GM21515 (cell line): ENCODE results near the gene TYMP.

Experiments
- ATAC-seq: cut with Tn5 transposase; IDR thresholded peaks from one replicate; pipeline ENCODE4 v1.9.1; 2021; ENCODE audit not compliant: unreplicated experiment

TYMP gene

DNA sequence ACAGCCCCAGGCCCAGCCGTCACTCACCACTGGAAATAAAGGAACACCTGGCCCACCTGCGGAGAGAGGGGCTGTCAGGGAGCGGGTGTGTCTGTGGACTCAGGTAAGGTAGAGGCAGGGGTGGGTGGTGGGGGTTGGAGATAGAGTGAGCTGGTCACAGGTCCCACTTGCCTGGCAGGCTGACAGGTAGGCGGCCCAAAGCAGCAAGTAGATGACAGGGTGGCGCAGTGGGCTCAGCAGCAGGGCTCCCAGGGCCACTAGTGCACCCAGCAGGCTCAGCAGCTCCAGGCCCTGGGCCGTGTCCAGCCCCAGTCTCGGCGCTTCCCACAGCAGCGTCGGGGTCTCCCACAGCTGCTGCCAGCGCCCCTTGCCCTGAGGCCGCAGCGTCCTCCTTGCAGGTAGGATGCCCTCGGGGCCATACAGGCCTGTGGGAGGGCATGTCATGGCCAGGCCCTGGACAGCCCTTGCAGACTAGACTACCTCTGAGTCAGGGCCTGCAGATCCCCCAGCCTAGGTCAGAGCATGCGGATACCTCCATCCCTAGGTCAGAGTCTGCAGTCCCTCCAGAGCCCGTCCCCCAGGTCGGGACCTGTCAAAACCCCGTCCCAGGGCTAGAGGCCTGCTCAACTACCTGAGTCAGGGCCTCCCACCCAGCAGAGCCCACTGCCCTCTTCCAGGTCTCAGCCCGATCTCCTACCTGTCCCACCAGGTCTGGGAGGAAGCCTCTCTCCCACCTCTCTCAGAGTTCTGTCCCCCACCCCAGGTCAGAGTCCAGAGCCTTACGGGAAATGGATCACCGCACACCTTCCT, 23.0 kb downstream of the TYMP start:
- ATAC-seq = no peak

DNA sequence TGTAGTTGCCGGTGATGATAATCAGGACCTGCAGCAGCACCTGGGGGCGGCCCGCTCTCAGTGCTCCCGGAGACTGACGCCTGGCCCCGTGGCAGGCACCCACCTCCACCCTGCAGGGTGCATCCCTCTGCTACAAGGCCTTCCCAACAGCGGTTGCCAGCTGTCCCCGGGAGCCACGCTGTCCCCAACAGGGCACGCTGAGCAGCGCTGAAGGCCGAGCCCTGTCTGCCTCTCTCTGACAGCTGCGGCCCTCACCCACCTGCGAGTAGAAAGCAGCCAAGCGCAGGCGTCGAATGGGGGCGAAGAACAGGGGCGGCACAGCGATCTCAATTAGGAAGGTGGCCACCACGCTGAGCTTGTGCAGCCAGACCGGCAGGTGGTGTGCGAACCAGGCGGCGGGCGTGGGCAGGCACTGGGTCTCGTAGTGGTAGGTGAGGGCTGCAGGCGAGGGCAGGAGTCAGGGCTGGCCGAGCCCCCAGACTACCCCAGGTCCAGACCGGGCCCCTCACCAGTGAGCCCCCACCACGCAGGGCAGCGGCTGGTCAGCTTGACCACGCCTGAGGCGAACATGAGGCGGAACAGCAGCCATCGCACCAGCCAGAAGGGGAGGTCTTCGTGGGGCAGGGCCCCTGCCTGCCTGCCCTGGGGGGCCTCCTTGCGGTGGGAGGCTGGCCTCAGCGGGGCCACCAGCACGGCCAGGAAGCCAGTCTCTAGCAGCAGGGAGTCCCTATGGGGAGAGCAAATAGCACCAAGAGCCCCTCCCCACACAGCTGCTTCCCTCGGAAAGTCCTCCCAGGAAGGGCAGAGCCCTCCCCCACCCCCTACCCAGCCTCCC, 23.8 kb downstream of the TYMP start:
- no peak for ATAC-seq

DNA sequence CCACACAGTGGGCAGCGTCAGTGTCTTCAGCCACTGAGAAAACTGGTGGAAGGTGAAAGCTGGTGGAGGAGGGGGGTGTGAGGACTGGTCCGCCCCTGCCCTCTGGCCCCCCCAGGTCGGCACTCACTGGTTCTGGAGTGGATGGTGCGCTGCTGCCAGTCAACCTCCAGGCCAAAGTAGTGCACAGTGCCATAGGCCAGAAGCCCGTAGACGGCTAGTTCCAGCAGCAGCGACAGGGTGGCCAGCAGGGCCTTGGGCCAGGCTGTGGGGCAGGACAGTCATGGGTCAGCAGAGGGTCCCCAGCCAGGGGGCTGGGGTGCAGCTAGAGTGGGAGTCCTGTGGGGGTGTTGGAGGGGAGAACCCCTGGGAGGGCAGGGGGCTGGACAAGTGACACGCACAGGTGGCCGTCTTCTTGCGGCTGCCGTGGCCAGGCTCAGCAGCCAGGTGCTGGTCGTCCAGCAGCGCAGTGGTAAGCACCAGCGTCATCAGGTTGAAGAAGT, 24.5 kb downstream of the TYMP start:
- ATAC-seq = no peak

DNA sequence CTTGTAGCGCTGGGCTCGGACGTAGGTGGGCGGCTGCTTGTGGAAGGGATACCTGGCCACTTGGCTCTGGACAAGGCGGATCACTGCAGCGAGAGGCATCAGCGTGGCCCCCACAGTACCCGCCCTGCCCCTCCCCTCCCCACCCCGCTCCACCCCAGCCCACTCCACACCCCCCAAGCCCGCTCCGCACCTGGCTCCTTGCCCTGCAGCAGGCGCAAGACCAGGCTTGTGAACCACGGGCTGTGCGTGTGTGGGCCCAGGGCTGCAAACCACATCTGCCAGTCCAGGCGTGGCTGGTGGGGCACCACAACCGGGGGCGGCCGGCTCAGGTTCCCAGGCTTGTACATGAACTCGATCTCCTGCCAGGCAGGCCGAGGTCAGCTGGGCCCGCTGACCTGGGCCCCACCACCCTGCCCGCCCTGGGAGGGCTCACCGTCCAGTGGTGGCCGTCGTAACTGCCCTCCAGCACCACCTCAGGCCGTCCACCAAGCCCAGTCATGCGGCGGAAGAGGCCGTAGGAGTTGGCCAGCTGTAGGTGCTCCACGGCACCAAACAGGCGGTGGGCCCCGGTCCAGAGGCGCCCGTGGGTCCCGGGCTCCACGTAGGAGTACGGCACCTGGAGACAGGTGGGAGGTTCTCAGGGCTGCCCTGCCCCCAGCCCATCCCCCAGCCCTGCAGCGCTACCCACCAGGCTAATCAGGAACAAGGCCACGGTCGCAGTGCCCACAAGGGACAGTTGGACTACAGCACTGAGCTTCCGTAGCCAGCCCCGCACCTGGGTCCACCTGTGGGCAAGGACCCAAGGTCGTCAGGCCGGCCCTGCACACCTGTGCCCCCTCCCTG, 25.2 kb downstream of the TYMP start:
- no peak for ATAC-seq

DNA sequence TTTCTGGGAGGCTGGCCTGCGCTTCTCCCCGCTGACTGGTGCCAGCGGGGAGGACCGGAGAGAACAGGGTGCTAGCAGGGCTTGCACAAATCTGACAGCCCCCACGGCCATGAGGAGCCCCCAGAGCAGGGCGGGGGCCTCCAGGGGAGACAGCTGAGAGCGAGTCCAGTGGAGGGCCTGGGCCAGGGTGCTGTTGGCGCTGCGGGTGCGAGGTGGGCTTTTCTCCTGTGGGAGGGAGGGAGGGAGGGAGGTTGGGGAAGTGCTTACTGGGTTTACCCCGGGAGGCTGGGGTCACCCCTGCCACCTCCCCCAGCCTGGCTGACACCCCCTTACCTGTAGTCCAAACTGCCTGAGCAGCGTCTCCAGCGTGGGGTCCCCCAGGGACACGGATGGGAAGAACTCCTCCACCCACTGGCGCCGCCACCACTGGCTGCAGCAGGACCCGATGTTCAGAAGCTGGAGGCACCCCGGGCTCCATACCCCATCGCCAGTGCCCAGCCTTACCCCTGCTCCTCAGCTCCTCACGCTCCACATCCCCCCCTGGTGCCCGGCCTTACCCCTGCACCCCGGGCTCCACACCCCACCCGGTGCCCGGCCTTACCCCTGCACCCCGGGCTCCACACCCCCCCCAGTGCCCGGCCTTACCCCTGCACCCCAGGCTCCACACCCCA, 26.2 kb downstream of the TYMP start:
- ATAC-seq = no peak

DNA sequence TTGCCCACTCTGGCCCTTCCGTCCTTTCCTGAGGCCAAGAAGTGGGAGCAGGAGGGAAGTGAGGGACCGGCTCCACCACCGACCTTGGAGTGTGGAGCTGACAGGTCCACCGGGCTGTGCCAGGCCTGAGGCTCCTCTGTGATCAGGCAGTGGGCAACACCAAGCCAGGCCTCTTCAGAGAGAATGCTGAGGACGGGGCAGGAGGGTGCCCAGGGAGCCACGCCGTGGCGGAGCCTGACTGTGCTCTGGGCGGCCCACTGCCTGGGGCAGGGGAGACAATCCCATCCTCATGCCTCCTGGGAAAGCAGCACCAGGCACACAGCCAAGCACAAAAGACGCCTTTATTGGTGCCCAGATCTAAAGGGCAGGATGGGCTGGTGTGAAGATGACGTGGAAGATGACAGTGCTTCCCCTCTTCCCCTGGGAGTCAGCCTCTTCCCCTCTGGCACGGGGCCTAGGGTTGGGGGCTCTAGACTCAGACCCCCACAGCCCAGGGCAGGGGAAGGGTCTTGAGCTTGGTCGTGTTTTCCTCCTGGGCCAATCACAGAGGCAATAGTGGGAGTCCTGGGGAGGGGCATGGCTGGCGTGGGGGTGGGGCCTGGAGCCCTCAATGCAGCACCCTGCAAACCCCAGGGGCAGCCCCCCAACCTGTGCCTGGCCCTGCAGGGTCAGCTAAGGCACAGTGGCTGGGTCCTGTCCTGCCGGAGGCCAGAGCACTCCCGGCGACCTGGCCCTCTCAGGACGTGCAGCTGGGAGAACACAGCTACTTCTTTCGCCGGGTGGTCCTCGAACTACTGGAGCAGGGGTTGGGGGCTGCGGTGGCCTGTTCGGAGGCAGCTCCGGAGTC, 27.0 kb downstream of the TYMP start:
- no peak for ATAC-seq

DNA sequence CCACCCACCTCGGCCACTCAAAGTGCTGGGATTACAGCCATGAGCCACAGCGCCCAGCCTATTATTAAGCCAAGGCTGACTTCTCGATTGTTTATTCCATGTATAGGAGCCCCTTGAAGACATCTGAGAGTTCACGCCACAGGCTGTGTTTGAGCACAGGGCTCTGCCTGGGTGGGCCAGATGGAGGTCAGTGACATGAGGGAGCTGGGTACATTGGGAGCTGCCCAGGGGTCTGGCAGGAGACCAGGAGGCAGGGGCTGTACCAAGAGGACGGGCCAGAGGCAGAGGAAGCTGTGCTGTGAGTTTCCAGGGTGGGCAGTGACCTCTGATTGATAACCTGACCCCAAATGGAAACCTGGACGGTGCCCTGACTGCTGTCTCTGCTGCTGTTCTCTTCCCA, 27.7 kb downstream of the TYMP start:
- no peak for ATAC-seq

DNA sequence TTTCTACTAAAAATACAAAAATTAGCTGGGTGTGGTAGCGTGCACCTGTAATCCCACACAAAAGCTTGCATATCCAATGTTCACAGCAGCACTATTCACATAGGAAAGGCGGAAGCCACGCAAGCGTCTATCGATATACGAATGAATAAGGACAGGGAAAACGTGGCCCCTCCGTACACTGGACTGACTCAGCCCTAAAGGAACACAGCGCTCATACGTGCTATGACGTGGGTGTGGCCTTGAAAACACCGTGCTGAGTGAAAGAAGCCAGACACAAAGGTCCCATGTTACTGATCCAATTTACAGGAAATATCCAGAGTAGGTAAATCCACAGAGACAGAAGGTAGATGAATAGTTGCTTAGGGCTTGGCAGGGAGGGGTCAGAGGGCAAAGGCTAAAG, 29.4 kb downstream of the TYMP start:
- ATAC-seq = no peak

DNA sequence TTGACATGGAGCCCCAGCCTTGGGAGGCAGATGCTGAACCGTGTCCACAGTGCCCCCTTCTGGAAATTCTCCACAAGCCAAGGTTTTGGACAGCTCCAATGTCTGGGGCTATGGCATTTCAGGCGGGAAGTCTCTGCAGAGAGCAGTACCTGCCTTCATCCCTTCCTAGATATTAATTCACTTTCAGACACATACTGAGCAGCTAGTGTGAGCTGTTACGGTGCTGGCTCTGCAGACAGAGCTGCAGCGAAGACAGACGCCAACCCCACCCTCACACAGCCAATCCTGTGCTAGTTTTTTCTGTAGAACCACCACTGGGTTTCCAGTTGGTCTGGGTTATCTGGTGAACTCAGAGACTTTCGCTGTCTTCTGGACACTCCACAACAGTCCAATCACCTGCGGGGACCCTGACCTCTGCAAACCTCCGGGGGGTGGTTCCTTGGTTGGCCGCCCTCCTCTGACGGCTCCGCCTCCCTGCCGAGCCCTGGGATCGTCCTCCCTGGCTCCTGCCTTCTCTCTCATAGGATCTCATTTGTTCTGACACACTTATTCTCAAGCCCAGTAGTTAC, 31.4 kb downstream of the TYMP start:
- ATAC-seq = no peak

DNA sequence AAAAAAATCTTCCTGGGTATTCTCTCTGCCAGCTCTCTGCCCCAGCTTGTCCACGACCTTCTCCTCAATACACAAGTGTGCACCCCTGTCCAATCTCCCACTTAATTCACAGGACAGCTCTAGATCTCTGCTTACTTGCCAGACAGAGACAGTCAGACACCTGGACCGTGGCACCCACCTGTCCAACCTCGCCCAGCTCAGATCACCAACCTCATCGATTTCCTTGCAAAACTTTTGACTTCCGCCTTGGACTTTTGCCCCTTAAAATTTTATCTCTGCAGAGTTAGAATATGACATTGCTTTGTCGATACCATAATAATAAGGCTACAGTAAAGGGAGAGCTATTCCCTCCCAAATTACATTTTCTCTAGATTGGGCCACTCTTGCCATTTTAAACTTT, 32.7 kb downstream of the TYMP start:
- ATAC-seq = no peak

DNA sequence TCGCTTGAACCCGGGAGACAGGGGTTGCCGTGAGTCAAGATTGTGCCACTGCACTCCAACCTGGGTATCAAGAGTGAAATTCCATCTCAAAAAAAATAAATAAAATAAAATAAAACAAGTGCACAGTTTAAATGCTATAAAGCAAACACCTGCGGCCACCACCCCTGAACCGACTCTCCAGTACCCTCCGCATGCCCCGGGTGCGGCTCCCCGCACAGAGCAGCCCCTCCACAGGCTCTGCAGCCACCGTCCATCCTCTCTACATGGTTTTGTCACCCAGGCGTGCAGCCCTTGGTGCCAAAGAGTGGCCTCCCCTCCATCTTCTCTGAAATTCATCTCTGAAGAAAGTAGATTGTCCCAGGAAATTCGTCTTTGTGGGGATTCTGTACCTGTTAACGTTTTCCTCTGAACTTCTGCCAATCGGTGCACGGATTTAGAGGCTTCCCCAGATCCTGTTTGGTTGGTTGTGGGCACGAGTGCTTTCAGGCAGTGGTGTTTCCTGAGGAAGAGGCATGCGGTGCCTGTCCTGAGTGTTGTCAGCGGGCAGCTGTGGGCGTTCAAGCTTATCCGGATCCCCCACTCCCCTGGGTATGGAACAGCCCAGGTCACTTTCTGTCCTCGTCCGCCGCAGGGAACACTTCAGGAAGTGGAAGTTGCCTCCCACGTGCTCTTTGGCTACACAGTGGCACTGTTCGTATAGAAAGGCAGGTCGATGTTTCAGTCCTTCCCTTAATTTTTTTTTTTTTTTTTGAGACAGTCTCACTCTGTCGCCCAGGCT, 39.1 kb downstream of the TYMP start:
- ATAC-seq = no peak

DNA sequence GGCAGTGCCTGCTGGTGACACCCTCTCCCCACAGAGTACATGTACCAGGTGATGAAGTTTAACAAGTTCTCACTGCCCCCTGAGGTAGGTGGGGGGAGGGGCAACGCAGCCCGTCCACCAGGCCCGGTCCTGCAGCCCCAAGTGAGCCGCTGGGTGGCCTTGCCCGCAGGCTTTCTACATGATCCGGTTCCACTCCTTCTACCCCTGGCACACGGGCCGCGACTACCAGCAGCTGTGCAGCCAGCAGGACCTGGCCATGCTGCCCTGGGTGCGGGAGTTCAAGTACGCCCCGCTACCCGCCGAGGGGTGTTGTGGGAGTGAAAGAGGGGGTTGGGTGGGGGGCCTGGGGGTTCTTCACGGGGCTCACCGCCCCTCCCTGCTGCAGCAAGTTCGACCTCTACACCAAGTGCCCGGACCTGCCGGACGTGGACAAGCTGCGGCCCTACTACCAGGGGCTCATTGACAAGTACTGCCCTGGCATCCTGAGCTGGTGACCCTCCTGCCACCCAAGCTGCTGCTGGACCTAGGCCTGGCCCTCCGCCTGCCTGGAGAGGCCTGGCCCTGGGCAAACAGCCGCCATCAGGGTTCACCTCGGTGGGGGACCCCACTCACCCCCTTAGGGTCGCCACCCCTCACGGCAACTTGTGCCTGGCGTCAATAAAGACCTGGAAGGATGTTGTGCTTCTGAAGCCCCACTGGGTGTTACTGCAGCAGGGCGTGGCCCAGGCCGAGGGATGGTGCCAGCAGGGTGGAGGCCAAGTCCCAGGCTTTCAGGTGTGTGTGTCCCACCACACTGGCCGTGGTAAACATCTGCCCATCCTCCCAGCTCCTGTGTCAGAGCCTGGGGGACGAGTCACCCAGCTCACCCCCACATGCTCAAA, 40.2 kb downstream of the TYMP start:
- ATAC-seq = no peak

DNA sequence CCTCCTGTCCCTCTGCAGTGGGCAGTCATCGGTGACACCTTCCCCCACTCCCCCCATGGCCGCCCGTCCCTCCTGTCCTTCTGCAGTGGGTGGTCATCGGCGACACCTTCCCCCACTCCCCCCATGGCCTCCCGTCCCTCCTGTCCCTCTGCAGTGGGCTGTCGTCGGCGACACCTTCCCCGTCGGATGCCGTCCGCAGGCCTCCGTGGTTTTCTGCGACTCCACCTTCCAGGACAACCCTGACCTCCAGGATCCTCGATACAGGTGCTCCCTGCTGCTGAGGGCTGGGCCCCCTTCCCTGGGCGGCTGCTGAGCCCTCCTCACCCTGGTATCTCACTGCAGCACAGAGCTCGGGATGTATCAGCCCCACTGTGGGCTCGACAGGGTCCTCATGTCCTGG, 40.9 kb downstream of the TYMP start:
- ATAC-seq = no peak

DNA sequence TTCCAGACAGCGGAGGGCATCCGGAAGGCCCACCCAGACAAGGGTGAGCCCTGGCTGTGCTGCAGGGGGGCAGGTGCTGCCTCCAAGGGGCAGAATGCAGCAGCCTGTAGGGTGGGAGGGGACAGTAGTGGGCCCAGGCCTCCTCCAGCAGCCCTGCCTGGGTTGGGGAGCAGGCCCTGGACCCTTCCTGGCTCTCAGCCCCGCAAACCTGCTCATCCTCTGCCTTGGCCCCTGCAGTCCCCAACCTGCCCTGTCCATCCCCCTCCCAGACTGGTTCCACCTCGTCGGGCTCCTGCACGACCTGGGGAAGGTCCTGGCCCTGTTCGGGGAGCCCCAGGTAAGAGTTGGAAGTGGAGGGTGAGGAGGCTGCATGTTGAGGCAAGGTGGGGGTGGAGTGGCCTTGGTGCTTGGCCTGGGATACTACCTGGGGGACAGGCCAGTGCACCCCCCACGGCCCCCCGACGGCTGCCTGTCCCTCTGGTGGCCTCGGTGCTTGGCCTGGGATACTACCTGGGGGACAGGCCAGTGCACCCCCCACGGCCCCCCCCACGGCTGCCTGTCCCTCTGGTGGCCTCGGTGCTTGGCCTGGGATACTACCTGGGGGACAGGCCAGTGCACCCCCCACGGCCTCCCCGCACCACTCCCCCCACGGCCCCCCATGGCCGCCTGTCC, 41.7 kb downstream of the TYMP start:
- ATAC-seq = no peak

DNA sequence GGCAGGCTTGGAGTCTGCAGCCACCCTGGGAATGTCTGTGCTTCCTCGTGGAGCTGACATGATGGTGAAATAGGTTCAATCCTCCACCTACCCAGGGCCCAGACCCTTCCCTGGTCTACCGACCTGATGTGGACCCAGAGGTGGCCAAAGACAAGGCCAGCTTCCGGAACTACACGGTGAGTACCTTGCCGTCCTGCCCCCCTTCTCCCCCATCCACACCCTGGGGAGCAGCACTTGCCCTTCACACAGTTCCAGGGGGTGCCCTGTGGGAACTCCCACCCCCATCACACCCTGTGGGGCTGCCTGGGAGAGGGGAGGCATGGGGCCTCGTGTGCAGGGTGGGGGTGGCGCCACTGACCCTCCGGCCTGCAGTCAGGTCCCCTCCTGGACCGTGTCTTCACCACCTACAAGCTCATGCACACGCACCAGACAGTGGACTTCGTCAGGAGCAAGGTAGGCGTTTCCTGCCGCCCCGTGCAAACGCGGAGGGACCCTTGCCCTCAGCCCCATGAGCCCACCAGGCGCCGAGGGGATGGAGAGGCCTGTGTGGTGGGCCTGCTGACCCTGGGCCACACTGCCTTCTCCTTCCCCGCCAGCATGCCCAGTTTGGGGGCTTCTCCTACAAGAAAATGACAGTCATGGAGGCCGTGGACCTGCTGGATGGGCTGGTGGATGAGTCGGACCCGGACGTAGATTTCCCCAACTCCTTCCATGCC, 42.4 kb downstream of the TYMP start:
- no peak for ATAC-seq

DNA sequence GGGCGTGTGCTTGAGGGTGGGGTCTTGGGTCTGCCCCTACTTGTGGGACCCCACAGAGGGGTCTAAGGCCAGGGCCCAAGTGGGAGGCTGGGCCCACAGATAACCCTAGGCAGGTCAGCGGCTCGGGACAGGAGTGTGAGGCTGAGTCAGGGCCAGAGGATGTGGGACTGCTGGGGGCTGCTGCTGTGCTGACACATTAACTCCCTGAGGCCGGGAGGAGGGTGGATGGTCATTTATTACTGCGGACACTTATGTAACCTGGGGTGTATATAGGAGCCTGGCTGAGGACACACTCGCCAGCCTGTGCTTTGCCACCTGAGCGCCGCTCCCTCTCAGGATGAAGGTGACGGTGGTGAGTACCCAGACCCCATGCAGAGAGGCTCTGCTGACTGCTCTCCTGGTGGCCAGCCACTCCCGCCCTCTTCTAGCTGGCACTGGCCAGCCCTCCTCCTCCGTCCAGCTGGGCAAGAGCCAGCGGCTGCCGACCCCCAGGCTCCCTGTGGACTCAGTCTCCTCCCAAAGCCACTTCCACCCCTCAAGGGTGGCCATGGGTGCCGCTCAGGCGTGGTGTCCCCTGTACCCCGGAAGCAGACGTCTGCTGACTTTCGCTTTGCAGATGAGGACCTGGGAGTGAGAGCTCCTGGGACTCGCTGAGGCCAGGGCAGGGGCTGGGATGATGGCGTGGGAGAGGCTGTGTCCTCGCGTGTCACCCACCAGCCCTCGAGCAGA, 43.1 kb downstream of the TYMP start, which contains the start of gene MIOX:
Gene MIOX (plus strand): TSS at position 299 of the 729 bp plus-strand sequence. CDS start 39 bp downstream, at position 338.
- ATAC-seq = no peak
